RCC 7860 (cell line): Measurements from ENCODE around the gene AGBL1.
"Not testable (repeated sequence)": the region's sequence is repeated elsewhere in the genome, so short reads cannot be mapped to it uniquely, and the experiment has no call there.

Experiments
- DNase-seq: peaks from one replicate; pipeline ENCODE4 v3.0.0-alpha.2; 2015; ENCODE audit warnings: low spot score
- FAIRE-seq: peaks from 2 replicates; lab custom pipeline; 2012; peaks lifted over from hg19 to GRCh38; lab: Jason Lieb, UNC

AGBL1 gene

DNA sequence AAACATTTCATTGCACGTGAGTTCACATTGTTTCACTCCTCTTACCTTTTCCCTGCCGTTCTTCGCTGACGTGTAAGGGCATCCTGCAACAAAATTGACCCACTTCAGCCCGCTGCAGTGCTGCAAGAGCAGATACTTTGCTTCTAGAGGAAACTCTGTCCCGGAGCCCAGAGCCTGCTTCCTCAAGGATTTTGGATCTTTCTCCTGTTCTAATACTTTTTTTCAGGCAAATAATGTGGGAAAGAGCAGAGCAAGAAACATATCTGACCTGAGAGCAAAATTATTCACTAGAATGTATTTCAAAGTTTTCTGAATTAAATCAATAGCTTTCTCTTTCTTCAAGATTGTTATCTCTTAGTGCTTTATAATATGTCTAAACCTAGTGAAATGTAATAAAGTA is 303.9 kb downstream of the AGBL1 start:
- DNase-seq (no peak), FAIRE-seq (no peak)

DNA sequence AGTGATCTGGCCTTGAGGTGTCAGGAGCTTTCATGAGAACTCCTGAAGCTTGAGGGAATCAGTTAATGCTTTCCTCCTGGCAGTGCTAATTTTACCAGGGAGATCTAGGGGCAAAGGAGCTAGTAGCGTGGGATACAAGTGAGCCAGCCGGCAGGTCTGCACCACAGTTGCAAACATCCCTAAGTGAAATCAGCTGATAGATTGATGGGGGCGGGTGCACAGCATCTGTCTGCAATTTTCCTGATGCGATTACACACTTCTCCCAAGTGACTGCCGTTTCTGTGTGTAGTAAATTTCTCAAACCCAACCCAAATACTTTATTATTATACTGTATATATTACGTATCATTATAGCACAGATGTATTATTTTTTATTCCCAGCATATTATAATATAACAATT is 304.5 kb downstream of the AGBL1 start:
- DNase-seq = no peak
- no peak for FAIRE-seq

DNA sequence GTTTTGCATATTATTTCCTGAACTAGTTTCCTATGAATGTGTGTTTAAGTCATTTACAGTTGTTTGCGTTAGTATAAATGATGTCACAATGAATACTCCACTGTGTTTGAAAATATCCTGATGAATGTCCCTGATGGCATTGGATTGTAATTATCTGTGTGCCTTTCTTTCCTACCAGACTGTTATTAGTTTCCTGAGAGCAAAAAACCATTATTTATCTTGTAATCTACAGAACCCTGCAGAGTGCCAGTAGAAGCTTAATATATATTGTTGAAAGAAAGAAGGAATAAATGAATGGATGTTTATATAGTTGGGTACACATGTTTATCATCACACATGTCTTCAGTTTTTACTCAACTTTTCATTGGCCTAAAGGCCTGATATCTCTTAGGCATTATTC is 312.6 kb downstream of the AGBL1 start:
- no peak for DNase-seq
- no peak for FAIRE-seq

DNA sequence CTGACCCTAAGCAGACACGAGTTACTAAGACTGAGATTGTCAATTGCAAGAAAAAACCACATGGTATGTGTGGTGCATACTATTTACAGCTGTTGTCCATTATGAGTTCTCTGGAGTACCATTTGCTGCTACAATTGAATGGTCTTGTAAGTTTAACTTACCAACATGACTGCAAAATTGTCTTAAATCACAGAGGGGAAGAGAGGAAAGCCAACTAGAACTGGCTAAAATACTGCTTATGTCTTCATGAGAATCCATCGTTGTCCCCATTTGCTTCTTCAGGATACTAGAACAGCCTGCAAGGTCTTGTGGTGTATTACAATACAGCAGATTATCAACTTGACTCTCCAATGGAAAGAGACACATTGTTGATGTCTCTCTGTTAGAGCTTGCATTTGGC is 313.2 kb downstream of the AGBL1 start:
- FAIRE-seq = no peak
- DNase-seq = no peak

DNA sequence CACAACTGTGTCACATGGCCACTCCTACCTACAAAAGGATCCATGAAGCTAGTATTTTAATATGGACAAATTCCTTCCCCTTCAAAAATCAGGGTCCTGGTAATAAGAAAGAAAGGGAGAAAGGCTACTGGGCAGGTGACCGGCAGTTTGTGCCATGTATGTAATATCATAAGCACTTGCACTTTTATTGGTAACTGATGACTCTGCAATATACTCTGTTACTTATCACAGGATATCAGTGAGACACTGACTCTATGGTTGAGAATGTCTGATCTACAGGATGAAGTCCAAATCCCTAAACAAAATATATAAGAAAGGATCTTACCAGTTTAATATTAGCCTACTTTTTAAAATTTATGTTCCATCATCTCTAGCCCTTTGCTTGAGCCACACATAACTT is 315.2 kb downstream of the AGBL1 start:
- FAIRE-seq (no peak), DNase-seq (no peak)

DNA sequence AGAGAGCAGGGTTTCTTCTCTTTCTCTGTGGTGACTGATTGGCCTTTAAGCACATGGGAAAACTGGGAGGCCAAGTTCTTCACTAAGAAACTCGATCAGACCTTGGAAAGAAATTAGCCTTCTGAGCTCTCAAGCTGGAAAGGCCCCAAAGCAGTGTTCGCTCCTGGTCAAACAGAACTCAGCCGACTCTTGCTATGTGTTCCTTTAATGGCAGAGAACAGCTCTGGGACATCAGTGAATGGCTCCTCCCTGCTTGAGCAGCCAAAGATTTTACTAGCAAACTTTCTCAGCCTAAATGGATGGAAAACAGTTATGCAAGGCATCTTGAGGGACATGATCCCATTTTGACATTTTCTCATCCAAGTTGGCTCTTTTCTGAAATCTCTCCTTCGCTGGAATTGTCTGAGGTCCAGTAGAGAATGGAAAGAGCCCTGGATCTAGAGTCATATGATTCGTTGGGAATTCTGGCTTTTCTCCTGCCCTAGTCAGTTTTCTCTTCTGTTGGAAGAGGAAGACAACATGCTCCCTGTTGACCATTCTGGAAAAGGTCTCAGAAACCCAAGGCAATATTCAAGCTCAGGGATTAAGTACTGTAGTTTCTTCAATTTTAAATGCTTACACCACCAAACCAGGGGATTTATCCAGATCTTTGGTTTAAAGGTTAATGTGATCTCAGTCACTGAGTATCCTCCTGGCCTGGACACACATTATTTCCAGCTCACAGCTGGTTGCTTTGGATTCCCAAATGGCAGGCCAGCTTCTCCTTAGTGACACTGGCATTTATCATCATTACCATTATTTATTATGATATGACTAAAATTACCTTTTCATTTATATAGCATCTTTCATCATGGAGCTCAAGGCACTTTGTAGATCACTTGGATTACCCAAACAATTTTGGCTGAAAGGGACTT is 319.6 kb downstream of the AGBL1 start:
- no peak for DNase-seq
- FAIRE-seq = no peak

DNA sequence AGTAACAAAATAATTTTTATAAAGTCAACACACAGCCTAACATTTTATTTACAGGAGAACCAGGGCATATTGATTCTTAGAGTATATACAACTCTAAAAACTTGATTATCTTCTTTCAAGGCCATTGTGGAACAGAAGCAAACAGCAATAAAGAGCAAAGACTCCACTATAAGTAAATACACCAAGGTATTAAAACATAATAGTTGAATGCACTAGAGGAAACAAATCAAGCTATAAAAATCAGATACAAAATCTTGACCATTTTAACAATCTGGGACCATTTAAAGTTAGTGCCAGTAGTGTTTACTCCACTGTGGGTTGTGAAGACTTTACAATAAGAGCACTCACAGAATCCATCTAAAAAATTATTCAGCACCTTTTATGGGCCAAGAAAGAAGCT is 323.6 kb downstream of the AGBL1 start:
- no peak for DNase-seq
- FAIRE-seq = no peak

DNA sequence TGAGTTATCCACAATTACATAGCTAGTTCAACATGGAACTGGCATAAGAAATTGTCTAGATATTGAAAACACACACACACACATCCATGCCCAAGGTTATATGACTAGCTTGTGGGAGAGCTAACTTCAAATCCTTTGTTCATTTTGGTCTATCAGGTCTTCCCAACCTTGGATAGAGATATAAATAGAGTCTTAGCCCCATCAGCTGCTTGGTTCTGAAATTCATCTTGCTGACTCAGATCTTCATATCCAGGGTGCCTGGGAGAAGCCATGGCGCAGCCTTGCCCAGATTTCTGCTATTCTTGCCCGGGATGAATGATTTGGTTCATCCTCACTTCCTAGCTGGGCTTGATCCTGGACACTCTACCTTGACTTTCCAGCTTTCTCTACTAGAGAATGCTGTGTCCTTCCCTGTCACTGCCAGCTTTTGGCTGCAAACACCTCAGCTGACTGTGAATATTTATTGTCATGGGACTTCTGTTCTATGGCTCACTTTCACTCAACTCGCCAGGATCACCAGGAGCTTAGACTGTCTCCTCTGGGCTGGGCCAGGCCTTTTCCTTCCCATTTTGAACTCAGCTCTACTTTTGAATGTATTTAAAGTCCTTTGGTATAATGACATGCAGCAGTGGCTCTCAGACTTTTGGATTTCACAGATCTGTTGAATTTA is 324.4 kb downstream of the AGBL1 start:
- DNase-seq = no peak
- FAIRE-seq = no peak

DNA sequence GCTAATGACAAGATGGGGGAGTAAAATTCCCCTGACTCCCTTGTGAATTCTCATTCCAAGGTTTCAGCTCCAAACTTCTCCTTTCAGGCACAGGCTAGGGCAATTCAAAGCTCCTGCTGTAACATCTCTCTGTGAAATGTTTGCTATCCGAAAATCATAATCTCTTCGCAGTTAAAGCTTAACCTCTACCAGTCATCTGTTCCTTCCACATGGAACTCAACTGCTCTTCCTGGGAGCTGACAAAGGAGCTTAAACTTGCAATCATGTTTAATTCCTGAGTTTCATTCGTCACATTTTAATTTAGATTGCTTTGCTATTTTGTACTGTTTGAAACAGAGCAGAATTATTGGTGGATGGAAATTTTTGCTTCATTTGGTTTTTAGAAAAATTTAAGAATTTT is 328.6 kb downstream of the AGBL1 start:
- FAIRE-seq = no peak
- DNase-seq = no peak

DNA sequence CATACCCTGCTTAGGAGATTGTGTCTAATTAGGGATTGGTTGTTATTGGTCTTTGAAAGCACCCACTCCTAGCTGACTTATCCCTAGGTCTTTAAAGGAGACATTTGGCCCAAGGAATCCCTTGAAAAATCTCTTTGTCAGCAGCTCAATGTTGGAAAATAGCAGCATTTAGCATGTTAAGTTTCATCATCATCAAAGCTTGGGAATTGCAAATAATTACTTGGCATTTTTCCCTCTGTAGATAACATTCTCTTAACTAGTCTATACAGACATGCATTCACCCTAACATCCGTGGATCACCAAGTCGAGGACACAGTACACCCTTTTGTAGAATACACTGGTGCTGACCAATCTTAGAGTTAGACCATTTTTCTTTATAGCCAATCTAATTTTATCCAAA is 332.2 kb downstream of the AGBL1 start:
- FAIRE-seq (no peak), DNase-seq (no peak)

DNA sequence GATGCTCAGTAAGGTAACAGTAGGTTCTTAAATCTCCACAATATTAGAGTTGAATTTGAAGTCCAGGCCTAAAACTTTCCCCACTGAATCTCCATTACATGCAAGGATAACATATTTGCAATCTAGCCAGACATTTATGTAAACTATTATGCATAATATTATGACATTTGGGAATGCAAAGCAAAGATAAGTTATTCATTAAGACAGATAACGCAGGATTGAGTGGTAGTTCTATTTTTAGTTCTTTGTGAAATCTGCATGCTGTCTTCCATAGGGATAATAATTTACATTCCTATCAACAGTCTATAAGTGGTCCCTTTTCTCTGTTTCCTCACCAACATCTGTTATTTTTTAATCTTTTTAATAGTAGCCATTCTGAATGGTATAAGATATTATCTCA is 333.5 kb downstream of the AGBL1 start:
- FAIRE-seq (no peak), DNase-seq (no peak)

DNA sequence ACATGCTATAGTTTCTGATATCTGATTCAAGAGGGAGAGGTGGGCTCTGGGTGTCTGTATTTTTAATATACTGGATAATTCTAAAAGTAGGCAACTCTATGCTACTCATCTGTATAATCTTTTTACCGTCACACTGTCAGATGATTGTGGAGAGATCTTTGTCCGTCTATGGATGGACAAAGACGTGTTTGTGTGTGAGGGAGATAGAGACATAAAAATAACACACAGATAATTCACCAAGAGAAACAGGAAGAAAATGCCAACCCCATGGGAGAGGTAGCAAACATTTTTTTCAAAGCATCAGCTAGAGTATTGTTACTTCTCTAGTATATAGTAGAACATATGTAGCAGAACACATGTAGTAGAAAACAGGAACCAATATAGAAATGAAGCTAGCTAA is 346.1 kb downstream of the AGBL1 start:
- DNase-seq (no peak), FAIRE-seq (no peak)

DNA sequence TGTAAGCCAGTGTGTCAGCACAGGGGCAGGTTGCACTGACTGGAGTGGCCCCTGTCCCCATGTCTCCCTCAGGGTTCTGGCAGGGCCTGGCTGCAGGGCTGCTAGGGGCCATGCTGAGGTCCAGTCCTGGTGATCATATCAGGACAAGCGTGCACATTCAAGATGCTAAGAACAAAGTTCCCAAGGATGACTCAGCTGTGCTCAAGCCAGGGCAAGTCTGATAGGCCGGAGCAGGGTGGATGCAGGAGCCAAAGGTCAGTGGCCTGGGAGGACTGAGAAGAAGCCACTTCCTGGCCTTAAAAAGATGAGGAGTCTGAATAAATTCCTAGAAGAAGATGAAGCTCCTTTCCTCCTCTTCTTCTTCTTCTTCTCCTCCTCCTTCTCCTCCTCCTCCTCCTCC is 353.2 kb downstream of the AGBL1 start:
- no peak for DNase-seq
- no peak for FAIRE-seq

DNA sequence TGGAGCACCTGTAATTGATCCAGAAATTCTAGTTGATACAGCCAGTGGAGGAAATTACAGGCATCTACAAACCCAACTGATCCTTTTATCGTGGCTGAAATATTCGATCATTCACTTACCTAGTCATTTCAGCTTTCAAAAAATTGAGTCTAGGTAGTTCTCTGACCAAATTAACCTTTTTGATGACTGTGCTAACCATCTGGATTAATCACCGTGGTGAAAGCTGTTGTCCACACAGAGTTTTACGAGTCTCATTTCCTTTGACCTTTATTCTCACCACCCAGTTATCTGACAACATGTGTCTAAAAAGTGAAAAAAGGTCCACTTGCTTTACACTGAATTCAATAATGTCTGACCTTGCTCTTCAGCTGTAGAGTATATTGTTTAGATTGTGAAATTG is 354.3 kb downstream of the AGBL1 start:
- no peak for FAIRE-seq
- no peak for DNase-seq

DNA sequence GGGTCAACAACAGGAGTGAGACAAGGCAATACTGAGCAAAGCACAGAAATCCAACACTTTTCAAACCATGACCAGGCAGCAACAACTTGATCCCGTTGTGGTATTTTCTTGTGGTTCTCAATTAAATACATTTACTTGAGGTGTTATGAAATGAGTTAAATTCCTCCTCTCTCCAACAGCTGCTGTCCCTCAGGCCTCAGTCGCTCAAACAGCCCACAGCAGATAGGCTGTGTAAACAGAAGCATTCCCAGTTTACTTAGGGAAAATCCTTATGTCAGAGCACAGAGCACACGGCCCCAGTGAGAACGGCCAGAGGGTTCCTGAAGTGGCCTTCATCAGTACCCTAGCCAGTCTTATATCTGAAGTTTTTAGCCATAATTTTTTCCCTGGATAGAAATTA is 359.9 kb downstream of the AGBL1 start:
- DNase-seq (no peak), FAIRE-seq (no peak)

DNA sequence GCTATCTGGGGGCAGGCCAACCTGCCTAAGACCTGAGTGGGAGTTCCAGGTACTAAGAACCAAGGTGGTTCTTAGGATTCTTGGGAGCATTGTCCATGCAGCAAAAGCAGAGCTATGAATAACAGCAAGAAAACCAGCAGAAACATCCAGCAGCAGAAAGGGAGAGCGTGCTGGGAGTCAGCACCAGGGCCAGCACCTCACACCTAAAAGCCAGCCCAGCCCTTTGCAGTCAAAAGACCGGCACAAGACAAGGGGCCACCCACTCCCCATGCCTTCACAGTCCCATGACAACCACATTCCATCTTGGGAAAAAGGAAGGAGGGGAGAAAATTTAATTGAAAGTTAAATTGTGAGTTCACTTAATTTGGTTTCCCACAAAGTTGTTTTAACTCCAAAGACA is 364.9 kb downstream of the AGBL1 start:
- FAIRE-seq (no peak), DNase-seq (no peak)

DNA sequence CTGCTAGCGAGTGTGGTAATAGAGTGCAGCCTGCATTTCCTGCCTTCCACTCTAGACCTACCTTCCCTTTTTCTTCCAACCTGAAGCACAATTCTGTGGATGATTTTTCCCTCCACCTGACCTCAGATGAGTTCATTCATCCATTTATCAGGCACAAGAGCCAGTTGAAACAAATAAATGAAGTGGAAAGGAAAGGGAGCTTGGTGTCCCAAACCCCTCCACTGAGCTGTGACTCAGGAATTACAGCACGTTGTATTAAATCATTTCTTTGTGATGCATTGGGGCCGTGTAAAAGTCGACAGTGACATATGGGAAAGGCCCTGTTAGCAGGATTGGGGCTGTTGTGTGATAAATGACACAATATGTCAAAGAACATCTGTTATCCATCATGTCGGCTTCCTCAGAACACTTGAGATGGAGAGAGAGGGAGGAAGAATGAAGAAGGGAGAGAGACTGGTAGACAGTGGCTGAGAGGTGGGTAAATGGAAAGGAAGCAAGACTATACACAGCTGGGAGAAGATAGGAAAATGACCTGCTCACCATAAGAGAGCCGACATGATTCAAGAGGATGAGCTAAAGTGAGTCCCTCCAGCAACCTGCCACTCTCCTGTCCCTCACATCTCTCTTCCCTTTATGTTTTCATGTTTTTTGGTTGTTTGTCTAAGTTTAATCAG is 366.0 kb downstream of the AGBL1 start:
- FAIRE-seq = no peak
- no peak for DNase-seq

DNA sequence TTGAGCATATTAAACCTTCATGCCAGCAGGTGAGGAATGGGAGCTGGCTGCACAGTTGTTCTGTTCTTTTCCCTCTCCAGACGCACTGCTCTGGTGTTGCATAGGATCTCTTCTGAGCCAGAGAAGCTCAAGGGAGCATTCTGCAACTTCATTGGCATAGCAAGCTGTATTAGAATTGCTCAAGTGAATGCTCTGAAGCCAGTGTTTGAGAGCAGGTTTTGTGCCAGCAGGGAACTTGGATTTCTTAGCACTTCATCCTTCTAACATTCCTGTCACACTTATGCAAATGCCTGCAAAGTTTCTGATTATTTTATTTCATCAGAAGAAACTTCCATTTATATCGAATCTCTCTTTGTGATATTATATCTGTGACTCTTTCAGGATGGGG is 366.6 kb downstream of the AGBL1 start:
- DNase-seq = no peak
- no peak for FAIRE-seq

DNA sequence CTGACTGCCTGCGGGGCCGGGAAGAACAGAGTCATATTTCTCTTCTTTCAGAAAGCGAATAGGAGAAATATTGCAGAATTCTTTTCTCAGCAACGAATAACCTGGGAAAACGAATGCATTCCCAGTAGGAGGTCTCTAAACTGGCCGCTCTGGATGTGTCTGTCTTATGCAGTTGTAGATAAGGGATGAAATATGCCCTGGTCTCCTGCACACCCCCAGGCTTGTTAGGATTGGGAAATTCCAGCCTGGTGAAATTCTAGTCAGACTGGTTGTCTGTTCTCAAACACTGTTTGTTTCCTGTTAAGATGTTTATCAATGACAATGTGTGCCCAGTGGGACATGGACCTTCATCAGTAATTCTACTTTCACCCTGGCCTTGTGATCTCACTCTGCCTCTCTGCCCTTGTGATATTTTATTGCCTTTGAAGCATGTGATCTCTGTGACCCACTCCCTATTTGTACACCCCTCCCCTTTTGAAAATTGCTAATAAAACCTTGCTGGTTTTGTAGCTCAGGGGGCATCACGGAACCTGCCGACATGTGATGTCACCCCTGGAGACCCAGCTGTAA is 385.9 kb downstream of the AGBL1 start:
- not testable (repeated sequence) for FAIRE-seq

DNA sequence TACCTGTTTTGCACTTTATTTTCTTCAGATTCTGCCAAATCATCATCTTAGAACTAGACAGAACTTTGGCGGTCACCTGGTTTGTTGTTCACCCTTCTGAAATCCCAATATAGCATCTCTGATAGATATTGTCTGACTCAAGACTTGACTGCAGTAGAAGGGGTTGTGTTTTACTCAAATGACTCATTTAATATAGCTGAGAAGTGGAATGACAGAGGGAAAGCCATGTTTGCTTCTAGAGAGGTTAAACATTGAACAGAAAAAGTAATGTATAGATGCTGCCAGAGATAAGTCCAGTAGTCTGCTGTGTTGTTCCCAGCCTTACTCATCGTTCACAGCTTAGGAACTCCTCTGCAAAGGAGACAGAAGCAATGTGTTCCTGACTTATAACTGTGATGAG is 402.0 kb downstream of the AGBL1 start:
- FAIRE-seq (no peak), DNase-seq (no peak)

More for the DNA sequence above, 385.9 kb downstream of the AGBL1 start:
- not testable (repeated sequence) for DNase-seq

DNA sequence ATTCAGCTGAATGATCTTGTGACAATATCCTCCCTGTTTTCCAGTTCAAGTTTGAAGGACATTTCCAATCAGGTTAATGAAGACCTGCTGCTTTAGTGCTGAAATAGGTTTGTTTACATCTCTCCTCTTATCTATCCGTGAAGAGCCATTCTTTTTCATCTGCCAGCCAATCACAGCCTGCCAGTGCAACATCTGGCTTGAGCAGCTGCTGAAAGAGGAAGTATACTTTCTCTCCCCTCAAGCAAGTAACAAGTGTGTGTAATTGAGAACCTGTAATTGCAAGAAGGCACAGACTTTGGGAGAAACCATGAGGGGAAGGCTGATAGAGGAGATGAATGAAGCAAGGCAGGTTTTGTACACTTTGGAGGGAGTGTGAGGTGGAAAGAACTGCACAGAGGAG is 404.3 kb downstream of the AGBL1 start:
- no peak for DNase-seq
- no peak for FAIRE-seq

DNA sequence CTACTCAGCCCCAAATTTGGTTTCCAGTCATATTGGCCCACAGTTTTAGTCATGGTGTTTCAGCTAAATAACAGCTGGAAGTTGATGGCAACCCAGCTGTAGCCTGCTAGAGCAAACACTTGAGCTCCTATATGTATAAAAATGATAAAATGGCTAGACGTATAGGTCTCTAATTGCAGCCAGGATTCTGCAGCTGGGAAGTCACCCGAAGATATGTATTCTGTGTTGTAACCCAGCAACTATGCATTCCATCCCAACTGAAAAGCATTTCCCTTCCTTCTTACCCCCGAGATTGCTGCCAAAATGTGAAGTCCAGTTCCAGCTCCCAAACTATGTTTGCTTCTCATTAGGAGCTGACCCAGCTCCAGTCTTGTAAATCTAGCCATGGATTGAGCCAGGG is 408.4 kb downstream of the AGBL1 start:
- no peak for DNase-seq
- no peak for FAIRE-seq
